T-helper 17 cell (primary cell): Measurements from ENCODE around the gene LMAN1L. TPM values are rescaled to one million over a fixed set of nuclear protein-coding genes. Genes with fewer than 3 reads are reported as not detected.

Source experiments
- ATAC-seq: fragments of 150-1000 bp; cut with Tn5 transposase; 2 replicates; pipeline ENCODE4 v1.10.0; 2021; ENCODE audit warnings: mild to moderate bottlenecking, moderate library complexity
- DNase-seq, 3 donors: peaks; one replicate each; pipeline versions ENCODE4 v3.0.0 to v3.0.0-alpha.2; 2020 to 2021
- H3K9me3 ChIP-seq: one replicate; pipeline ENCODE4 v1.7.0; 2013; ENCODE audit warnings: low read length, mild to moderate bottlenecking; ENCODE audit not compliant: control insufficient read depth, poor library complexity, severe bottlenecking
- H3K27ac Mint-ChIP-seq: one replicate; pipeline ENCODE4 v1.8.0; 2022; ENCODE audit warnings: mild to moderate bottlenecking, moderate library complexity, mixed read lengths
- H3K27me3 Mint-ChIP-seq: one replicate; pipeline ENCODE4 v1.8.0; 2022; ENCODE audit warnings: mixed read lengths
- H3K36me3 Mint-ChIP-seq: one replicate; pipeline ENCODE4 v1.8.0; 2022; ENCODE audit warnings: low read depth, mixed read lengths
- H3K4me1 Mint-ChIP-seq: one replicate; pipeline ENCODE4 v1.8.0; 2022; ENCODE audit warnings: mild to moderate bottlenecking, mixed read lengths
- H3K4me3 Mint-ChIP-seq: one replicate; pipeline ENCODE4 v1.8.0; 2022; ENCODE audit warnings: mild to moderate bottlenecking, moderate library complexity, mixed read lengths
- total RNA-seq, 4 donors: library from RNA in 2 of 4; stranded (reverse) in 2 of 4; gene quantifications; one replicate each; pipeline ENCODE4 v1.2.3 and lab custom pipeline; 2022 to 2026

Gene LMAN1L
- total RNA-seq, 2 donors from 2014 or later: 0.82 to 0.91 TPM

DNA sequence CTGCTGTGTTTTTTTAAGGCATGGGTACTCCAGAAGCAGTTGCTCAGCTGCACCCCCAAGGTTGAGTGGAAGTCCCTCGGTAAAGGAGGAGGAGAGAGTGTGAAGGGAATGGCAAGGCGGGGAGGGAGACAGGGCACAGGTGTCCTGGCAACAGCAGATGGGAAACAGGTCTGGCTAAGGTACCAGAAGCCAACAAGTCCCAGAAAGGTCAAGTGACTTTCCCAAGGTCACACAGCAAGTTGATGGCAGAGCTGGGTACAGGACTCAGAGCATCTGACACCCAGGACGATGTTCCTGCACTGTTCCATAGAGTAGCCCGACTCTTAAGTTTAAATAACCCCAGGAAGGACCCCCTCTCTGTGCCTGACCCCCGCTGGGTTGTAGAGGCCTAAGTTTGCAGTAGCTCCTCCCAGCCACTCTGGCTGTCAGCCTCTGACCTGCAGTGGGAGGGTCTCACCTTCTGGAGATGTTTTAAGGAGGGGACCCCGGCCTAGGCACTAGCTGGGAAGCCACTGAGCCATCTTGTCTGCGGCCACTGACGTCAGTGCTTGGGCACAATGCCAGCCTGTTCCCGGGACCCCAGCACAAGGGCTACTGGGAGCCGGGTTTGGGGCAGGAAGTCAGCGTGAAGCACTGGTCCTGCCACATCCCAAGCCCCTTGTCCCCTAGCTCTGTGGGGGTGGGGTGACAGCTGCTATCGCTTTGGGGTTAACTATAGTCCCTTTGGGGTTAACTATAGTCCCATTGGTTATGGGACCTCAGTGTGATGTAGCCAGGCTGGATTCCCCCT lies 20.2 kb upstream of the LMAN1L start:
- Mint-ChIP-seq H3K4me3 (peak overlapping the region; percentile 86), H3K36me3 (peaks cover 2% of the 10 kb centered on the region), H3K27ac (peak overlapping the region; percentile 98), H3K27me3 (no peaks in the 10 kb centered on the region), H3K4me1 (peaks cover 66% of the 10 kb centered on the region)
- H3K9me3 ChIP-seq: no peaks in the 10 kb centered on the region
- ATAC-seq: no peak
- DNase-seq: no peak

GRCh38 chr15:74793135-74794028 lies 19.3 kb upstream of the LMAN1L start:
- Mint-ChIP-seq H3K27ac (peak overlapping the region; percentile 98), H3K36me3 (no peaks in the 10 kb centered on the region), H3K4me1 (peaks cover 65% of the 10 kb centered on the region), H3K4me3 (peak overlapping the region; percentile 86), H3K27me3 (no peaks in the 10 kb centered on the region)
- DNase-seq (peak; percentile 70 to 72 (median 71)), ATAC-seq (peak; percentile 55)
- H3K9me3 ChIP-seq: no peaks in the 10 kb centered on the region

- ATAC-seq (no peak), DNase-seq (no peak)
- Mint-ChIP-seq H3K27ac (peak overlapping the region; percentile 95), H3K4me1 (peaks cover 55% of the 10 kb centered on the region), H3K4me3 (peak overlapping the region; percentile 79), H3K36me3 (no peaks in the 10 kb centered on the region), H3K27me3 (no peaks in the 10 kb centered on the region)
- no peaks in the 10 kb centered on the region for H3K9me3 ChIP-seq
Measured at GRCh38 chr15:74794248-74794969, 18.2 kb upstream of the LMAN1L start.

- no peak for ATAC-seq
- H3K4me1 Mint-ChIP-seq: peaks cover 57% of the 10 kb centered on the region
- H3K9me3 ChIP-seq: no peaks in the 10 kb centered on the region
- H3K27me3 Mint-ChIP-seq: no peaks in the 10 kb centered on the region
- H3K36me3 Mint-ChIP-seq: no peaks in the 10 kb centered on the region
- no peak for DNase-seq
- H3K4me3 Mint-ChIP-seq: peak overlapping the region; percentile 79
- peak overlapping the region; percentile 95 for H3K27ac Mint-ChIP-seq
Measured at GRCh38 chr15:74794970-74795349, 17.7 kb upstream of the LMAN1L start.

GRCh38 chr15:74795966-74796625 lies 16.5 kb upstream of the LMAN1L start:
- Mint-ChIP-seq H3K4me1 (peaks cover 57% of the 10 kb centered on the region), H3K27me3 (no peaks in the 10 kb centered on the region), H3K27ac (peak overlapping the region; percentile 95), H3K4me3 (peak overlapping the region; percentile 72), H3K36me3 (no peaks in the 10 kb centered on the region)
- no peaks in the 10 kb centered on the region for H3K9me3 ChIP-seq
- ATAC-seq (no peak), DNase-seq (no peak)

DNA sequence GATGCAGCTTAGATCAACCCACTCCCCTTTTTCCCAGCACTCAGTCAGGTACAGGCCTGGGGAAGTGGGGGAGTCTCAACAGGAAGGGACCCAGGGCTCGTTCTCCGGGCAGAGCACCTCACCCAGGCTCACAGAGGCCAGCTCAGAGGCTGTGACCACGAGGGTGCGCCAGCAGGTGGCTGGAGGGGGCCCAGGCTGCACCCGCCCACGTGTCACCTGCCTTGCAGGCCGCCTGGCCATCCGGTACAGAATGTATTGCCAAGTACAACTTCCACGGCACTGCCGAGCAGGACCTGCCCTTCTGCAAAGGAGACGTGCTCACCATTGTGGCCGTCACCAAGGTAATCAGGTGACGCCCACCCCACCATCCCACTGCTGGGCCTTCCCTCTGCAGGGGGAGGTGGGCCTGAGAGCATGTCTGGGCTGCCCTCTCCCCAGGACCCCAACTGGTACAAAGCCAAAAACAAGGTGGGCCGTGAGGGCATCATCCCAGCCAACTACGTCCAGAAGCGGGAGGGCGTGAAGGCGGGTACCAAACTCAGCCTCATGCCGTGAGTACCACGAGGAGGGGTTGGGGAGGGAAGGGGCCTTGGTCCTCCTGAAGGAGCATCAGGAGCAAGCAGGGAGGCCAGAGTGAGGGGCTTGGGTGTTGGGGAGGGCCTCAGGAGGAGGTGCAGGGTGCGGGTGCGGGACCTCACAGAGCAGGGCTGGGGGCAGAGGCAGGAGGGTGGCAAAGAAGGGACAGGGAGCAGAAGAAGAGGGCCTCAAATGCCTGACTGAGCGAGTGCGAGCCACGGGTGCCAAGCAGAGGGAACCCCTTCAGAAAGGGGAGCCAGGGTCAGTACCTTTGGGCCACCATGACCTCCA lies 14.0 kb upstream of the LMAN1L start:
- Mint-ChIP-seq H3K4me3 (peak overlapping the region; percentile 50), H3K36me3 (no peaks in the 10 kb centered on the region)

DNA sequence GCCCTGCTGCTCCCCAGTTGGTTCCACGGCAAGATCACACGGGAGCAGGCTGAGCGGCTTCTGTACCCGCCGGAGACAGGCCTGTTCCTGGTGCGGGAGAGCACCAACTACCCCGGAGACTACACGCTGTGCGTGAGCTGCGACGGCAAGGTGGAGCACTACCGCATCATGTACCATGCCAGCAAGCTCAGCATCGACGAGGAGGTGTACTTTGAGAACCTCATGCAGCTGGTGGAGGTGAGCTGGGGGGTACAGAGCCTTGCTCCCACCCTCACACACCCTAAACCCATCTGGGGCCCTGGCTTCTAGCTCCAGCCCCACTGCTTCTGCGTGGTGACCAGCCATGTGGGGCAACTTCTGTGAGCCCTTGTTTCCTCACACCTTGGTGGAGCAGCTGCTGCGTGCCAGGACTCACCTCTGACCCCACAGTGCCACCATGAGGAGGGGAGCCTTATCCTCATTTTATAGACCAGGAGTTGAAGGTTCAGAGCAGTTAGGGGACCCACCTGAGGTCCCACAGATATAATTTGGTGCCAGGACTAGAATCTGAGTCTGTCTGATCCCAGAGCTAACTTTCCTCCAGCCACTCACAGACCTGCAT lies 13.3 kb upstream of the LMAN1L start:
- DNase-seq (no peak), ATAC-seq (peak; percentile 16)
- peak overlapping the region; percentile 33 for H3K4me3 Mint-ChIP-seq
- peak overlapping the region; percentile 95 for H3K27ac Mint-ChIP-seq
- no peaks in the 10 kb centered on the region for H3K9me3 ChIP-seq
- peaks cover 5% of the 10 kb centered on the region for H3K36me3 Mint-ChIP-seq
- H3K4me1 Mint-ChIP-seq: peaks cover 41% of the 10 kb centered on the region
- no peaks in the 10 kb centered on the region for H3K27me3 Mint-ChIP-seq

More for the DNA sequence above, 14.0 kb upstream of the LMAN1L start:
- H3K4me1 Mint-ChIP-seq: peaks cover 37% of the 10 kb centered on the region
- DNase-seq (no peak), ATAC-seq (no peak)
- H3K27ac Mint-ChIP-seq: peak overlapping the region; percentile 95
- no peaks in the 10 kb centered on the region for H3K9me3 ChIP-seq
- no peaks in the 10 kb centered on the region for H3K27me3 Mint-ChIP-seq

DNA sequence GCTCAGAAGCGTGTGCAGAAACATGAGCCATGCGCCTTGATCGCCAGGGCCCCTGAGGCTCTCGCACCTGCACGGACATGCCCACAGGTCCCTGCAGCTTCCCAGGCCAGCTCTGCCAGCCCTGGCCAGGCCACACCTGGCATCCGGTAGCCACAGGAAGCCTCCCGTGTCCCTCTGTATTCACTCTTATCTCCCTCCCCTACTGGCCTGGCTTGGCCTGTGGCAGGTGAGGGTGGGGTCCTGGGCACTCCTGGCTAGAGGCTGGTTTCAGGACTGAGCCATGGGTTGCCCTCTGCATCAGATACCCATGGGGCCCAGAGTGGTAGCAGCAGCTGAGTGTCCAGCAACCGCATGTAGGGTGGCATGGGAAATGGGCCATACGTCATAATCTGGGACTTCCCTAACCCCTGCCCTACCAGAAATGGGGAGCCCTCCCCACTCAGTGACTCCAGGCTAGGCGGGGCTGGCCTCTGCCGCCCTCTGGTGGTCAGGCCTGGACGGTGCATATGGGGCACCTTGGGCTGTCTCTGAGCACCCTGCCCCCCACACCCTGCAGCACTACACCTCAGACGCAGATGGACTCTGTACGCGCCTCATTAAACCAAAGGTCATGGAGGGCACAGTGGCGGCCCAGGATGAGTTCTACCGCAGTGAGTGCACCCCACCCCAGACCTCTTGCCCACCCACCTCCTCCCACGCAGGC lies 12.6 kb upstream of the LMAN1L start:
- Mint-ChIP-seq H3K4me3 (peak overlapping the region; percentile 45), H3K27ac (peak overlapping the region; percentile 95)

GRCh38 chr15:74800559-74801094 lies 12.0 kb upstream of the LMAN1L start:
- Mint-ChIP-seq H3K27me3 (no peaks in the 10 kb centered on the region), H3K4me1 (peaks cover 35% of the 10 kb centered on the region), H3K27ac (peak overlapping the region; percentile 95), H3K4me3 (no peak overlapping the region), H3K36me3 (peaks cover 5% of the 10 kb centered on the region)
- no peaks in the 10 kb centered on the region for H3K9me3 ChIP-seq
- DNase-seq (no peak), ATAC-seq (no peak)

More for the DNA sequence above, 12.6 kb upstream of the LMAN1L start:
- peak; percentile 96 for ATAC-seq
- H3K9me3 ChIP-seq: no peaks in the 10 kb centered on the region
- no peaks in the 10 kb centered on the region for H3K27me3 Mint-ChIP-seq
- peak; percentile 81 to 92 (median 83) for DNase-seq
- peaks cover 39% of the 10 kb centered on the region for H3K4me1 Mint-ChIP-seq
- H3K36me3 Mint-ChIP-seq: peaks cover 5% of the 10 kb centered on the region

- Mint-ChIP-seq H3K27ac (peak overlapping the region; percentile 32), H3K4me1 (peaks cover 31% of the 10 kb centered on the region), H3K27me3 (no peaks in the 10 kb centered on the region), H3K4me3 (no peak overlapping the region), H3K36me3 (peaks cover 5% of the 10 kb centered on the region)
- DNase-seq: no peak
- ATAC-seq: no peak
- no peaks in the 10 kb centered on the region for H3K9me3 ChIP-seq
Measured at GRCh38 chr15:74801311-74801997, 11.2 kb upstream of the LMAN1L start.
